GM15510 (cell line): Measurements from ENCODE around the gene HRG.

ENCODE experiments used
- POLR2A ChIP-seq: IDR thresholded peaks from 3 replicates; pipeline ENCODE4 v1.6.1; 2011; ENCODE audit warnings: borderline replicate concordance; ENCODE audit not compliant: insufficient read length; ENCODE audit errors: extremely low read depth

HRG gene

GRCh38 chr3:186633481-186633880 is 32.3 kb upstream of the HRG start:
- TF ChIP-seq POLR2A = no peak

GRCh38 chr3:186635532-186635931 is 30.3 kb upstream of the HRG start:
- TF ChIP-seq POLR2A = no peak

GRCh38 chr3:186636536-186636935 is 29.3 kb upstream of the HRG start:
- no peak for TF ChIP-seq POLR2A

- TF ChIP-seq POLR2A = no peak
These were observed 28.1 kb upstream of the HRG start for GRCh38 chr3:186637686-186638085.

- TF ChIP-seq POLR2A = no peak
These were observed 27.6 kb upstream of the HRG start for GRCh38 chr3:186638259-186638658.

GRCh38 chr3:186639778-186640472 is 25.9 kb upstream of the HRG start, which contains the start of gene FETUB:
Gene FETUB (plus strand): TSS chr3:186640399. CDS start chr3:186640461, 62 bp downstream.
- no peak for TF ChIP-seq POLR2A

- TF ChIP-seq POLR2A = no peak
These were observed 25.4 kb upstream of the HRG start for GRCh38 chr3:186640473-186640818.

GRCh38 chr3:186640929-186641328 is 24.9 kb upstream of the HRG start:
- no peak for TF ChIP-seq POLR2A

GRCh38 chr3:186642014-186642413 is 23.8 kb upstream of the HRG start:
- no peak for TF ChIP-seq POLR2A

- no peak for TF ChIP-seq POLR2A
These were observed 22.3 kb upstream of the HRG start for GRCh38 chr3:186643493-186643892.

GRCh38 chr3:186644683-186645082 is 21.1 kb upstream of the HRG start:
- TF ChIP-seq POLR2A = no peak

GRCh38 chr3:186646106-186646505 is 19.7 kb upstream of the HRG start:
- no peak for TF ChIP-seq POLR2A

- no peak for TF ChIP-seq POLR2A
These were observed 19.0 kb upstream of the HRG start for GRCh38 chr3:186646841-186647240.

- no peak for TF ChIP-seq POLR2A
These were observed 17.0 kb upstream of the HRG start for GRCh38 chr3:186648851-186649250.

- no peak for TF ChIP-seq POLR2A
These were observed 14.1 kb upstream of the HRG start for GRCh38 chr3:186651678-186652215.

GRCh38 chr3:186653080-186653707 is 12.6 kb upstream of the HRG start:
- TF ChIP-seq POLR2A = no peak
